ENCODE results near the gene SLC6A3.

- TF ChIP-seq CTCF (conservative IDR thresholded peaks at IDR 0.05) (no peak), ZFX (IDR thresholded peaks at IDR 0.05) (no peak)
These were observed 85.5 kb downstream of the SLC6A3 start for GRCh38 chr5:1359713-1360112.

Measured in C4-2B (cell line).